A673 (cell line): Measurements from ENCODE around the gene CAPNS2. TPM values are rescaled to one million over a fixed set of nuclear protein-coding genes. Genes with fewer than 3 reads are reported as not detected.

Source experiments
- BruUV-seq: library from RNA; stranded (reverse); fragments of 400-500 nt; replicated peaks from 2 replicates; lab custom pipeline; 2021; lab: Mats Ljungman, UMichigan
- CTCF ChIA-PET: fragments of 300-600 bp; sonication (Branson Sonifier 250); formaldehyde crosslinking; loops from one replicate; lab custom pipeline; 2022; ENCODE audit warnings: antibody characterized with exemption; lab: Charles Lee
- POLR2A ChIA-PET: fragments of 300-600 bp; sonication (Branson Sonifier 250); formaldehyde crosslinking; loops from one replicate; lab custom pipeline; 2022; ENCODE audit warnings: antibody characterized with exemption; ENCODE audit not compliant: low non-redundant PET; lab: Charles Lee
- DNase-seq: peaks from one replicate; pipeline ENCODE4 v3.0.0-alpha.2; 2015; ENCODE audit warnings: low spot score
- H3K27ac ChIP-seq: fragments of 200-600 bp; sonication (generic); 2 replicates; pipeline ENCODE4 v1.5.1; 2016; ENCODE audit warnings: mixed run types, low read depth, mild to moderate bottlenecking, mixed read lengths, antibody characterized with exemption, low read length; ENCODE audit not compliant: poor library complexity, severe bottlenecking
- H3K27me3 ChIP-seq: fragments of 200-600 bp; sonication (generic); replicated peaks from 2 replicates; pipeline ENCODE4 v1.6.1; 2017; ENCODE audit warnings: mixed run types, low read depth, mild to moderate bottlenecking, mixed read lengths, antibody characterized with exemption, low read length; ENCODE audit not compliant: insufficient read depth, poor library complexity
- H3K36me3 ChIP-seq: fragments of 200-600 bp; sonication (generic); 2 replicates; pipeline ENCODE4 v1.6.1; 2016; ENCODE audit warnings: mixed run types, mild to moderate bottlenecking, mixed read lengths, antibody characterized with exemption, low read length; ENCODE audit not compliant: insufficient read depth, poor library complexity, severe bottlenecking
- H3K4me1 ChIP-seq: fragments of 200-600 bp; sonication (generic); 2 replicates; pipeline ENCODE4 v1.6.1; 2017; ENCODE audit warnings: mixed run types, mild to moderate bottlenecking, mixed read lengths, antibody characterized with exemption, low read length; ENCODE audit not compliant: insufficient read depth, poor library complexity, severe bottlenecking
- H3K4me3 ChIP-seq: fragments of 200-600 bp; sonication (generic); 2 replicates; pipeline ENCODE4 v1.5.1; 2016; ENCODE audit warnings: low read depth, mixed run types, mild to moderate bottlenecking, mixed read lengths, low read length; ENCODE audit not compliant: poor library complexity, severe bottlenecking
- H3K9me3 ChIP-seq: fragments of 200-600 bp; sonication (generic); 2 replicates; pipeline ENCODE4 v1.6.1; 2016; ENCODE audit warnings: mixed run types, low read depth, mild to moderate bottlenecking, mixed read lengths, antibody characterized with exemption, low read length; ENCODE audit not compliant: poor library complexity, severe bottlenecking
- EZH2 ChIP-seq: fragments of 200-600 bp; sonication (generic); IDR thresholded peaks from 2 replicates; pipeline ENCODE4 v1.6.1; 2017; ENCODE audit warnings: borderline replicate concordance, low read depth, mild to moderate bottlenecking, mixed read lengths, antibody characterized with exemption, low read length; ENCODE audit not compliant: poor library complexity, severe bottlenecking
- intact Hi-C: fragments of 100-400 bp; cut with micrococcal nuclease; formaldehyde crosslinking; loops from one replicate; pipeline ENCODE4 v1.10.0; 2022; ENCODE audit not compliant: unreplicated experiment
- total RNA-seq: library from RNA; stranded (reverse); gene quantifications from 2 replicates; pipeline ENCODE4 v1.2.3, GENCODE V29; 2021
- TF ChIP-seq, protein P1 (sequence below): fragments of 300-800, 200-600 bp; sonication (generic); conservative IDR thresholded peaks from 2 replicates; pipeline ENCODE4 v1.5.1; 2017; ENCODE audit warnings: low read depth, mild to moderate bottlenecking, antibody characterized with exemption, low read length, moderate library complexity, mixed read lengths

The CAPNS2 gene
- total RNA-seq, 1 experiment from 2014 or later: not detected

DNA sequence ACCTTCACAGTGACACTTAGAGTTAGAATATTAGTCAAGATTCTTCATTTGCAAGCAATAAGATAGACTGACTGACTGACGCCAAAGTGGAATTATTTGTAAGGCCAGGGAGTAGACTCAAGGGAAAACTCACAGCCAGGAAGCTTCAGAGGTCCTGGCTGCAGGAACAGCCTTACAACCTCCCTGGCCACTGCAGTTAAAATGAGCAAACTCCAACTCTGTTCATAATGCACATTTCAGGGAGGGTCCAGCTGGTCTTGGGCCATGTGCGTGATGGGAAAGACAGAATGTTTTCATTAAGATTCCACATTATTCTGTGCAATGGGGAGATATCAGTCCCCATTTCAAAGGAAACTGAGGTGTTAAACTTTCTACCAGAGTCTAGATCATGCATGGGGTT, 9.9 kb downstream of the CAPNS2 start:
- Histone ChIP-seq H3K27me3 (no peaks in the 10 kb centered on the region), H3K4me1 (no peaks in the 10 kb centered on the region), H3K36me3 (no peaks in the 10 kb centered on the region), H3K4me3 (no peak overlapping the region), H3K27ac (no peak overlapping the region), H3K9me3 (no peaks in the 10 kb centered on the region)
- TF ChIP-seq, protein P1, sequence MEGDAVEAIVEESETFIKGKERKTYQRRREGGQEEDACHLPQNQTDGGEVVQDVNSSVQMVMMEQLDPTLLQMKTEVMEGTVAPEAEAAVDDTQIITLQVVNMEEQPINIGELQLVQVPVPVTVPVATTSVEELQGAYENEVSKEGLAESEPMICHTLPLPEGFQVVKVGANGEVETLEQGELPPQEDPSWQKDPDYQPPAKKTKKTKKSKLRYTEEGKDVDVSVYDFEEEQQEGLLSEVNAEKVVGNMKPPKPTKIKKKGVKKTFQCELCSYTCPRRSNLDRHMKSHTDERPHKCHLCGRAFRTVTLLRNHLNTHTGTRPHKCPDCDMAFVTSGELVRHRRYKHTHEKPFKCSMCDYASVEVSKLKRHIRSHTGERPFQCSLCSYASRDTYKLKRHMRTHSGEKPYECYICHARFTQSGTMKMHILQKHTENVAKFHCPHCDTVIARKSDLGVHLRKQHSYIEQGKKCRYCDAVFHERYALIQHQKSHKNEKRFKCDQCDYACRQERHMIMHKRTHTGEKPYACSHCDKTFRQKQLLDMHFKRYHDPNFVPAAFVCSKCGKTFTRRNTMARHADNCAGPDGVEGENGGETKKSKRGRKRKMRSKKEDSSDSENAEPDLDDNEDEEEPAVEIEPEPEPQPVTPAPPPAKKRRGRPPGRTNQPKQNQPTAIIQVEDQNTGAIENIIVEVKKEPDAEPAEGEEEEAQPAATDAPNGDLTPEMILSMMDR: no peak
- TF ChIP-seq EZH2: no peak
- DNase-seq: no peak
- intact Hi-C loops: no loop called here
- no TSS peak for BruUV-seq
- POLR2A ChIA-PET: no interaction called here
- CTCF ChIA-PET: no interaction called here

DNA sequence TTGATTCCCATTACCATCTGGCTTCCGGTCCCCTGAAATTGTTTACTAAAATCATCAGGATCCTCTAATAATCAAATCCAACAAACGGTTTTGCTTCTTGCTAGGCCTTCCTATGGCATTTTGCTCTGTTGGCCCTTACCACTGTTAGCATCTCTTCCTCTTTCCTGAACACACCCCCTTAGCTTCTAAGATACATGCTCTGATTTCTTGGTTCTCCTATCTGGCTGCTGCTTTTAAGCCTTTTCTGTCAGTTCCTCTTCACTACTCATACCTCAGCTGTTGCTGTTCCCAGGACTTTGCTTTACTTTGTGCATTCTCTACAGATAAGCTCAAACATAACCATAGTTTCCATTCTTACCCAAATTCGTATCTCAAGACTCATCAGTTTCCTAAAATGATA, 11.4 kb downstream of the CAPNS2 start:
- Histone ChIP-seq H3K27ac (no peak overlapping the region), H3K4me3 (no peak overlapping the region), H3K9me3 (no peaks in the 10 kb centered on the region), H3K27me3 (no peaks in the 10 kb centered on the region), H3K36me3 (no peaks in the 10 kb centered on the region), H3K4me1 (no peaks in the 10 kb centered on the region)
- BruUV-seq: no TSS peak
- CTCF ChIA-PET: no interaction called here
- intact Hi-C loops: no loop called here
- POLR2A ChIA-PET: no interaction called here
- no peak for DNase-seq
- TF ChIP-seq EZH2: no peak
- TF ChIP-seq, protein P1: no peak

DNA sequence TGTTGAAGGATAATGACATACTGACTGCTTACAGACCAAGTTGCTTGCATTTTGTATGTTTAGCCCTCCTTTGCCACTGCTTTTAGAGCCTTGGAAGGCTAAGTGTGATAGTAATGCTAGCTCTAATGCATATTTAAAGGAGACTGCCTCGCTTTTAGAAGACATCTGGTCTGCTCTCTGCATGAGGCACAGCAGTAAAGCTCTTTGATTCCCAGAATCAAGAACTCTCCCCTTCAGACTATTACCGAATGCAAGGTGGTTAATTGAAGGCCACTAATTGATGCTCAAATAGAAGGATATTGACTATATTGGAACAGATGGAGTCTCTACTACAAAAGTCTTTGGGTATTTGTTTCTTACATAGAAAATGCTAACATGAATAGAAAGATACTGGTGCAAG, 19.1 kb downstream of the CAPNS2 start:
- BruUV-seq: no TSS peak
- ChIA-PET POLR2A (no interaction called here), CTCF (no interaction called here)
- peaks cover 12% of the 10 kb centered on the region for H3K4me1 ChIP-seq
- H3K9me3 ChIP-seq: no peaks in the 10 kb centered on the region
- no peaks in the 10 kb centered on the region for H3K27me3 ChIP-seq
- peak; percentile 8 for DNase-seq
- H3K4me3 ChIP-seq: no peak overlapping the region
- H3K27ac ChIP-seq: no peak overlapping the region
- no peaks in the 10 kb centered on the region for H3K36me3 ChIP-seq
- TF ChIP-seq, protein P1: no peak
- TF ChIP-seq EZH2: no peak
- intact Hi-C loops: no loop called here
